PC-9 (cell line): Measurements from ENCODE around the gene GAB2.

Experiments
- EZH2 ChIP-seq: fragments of 200-600 bp; sonication (generic); IDR thresholded peaks from 2 replicates; pipeline ENCODE4 v1.8.0; 2017; ENCODE audit warnings: antibody characterized with exemption, low read depth
- TF ChIP-seq, protein P1 (sequence below): fragments of 200-600 bp; sonication (generic); conservative IDR thresholded peaks from 2 replicates; pipeline ENCODE4 v1.6.1; 2017; ENCODE audit warnings: mixed run types, antibody characterized with exemption, mild to moderate bottlenecking, moderate library complexity

DNA sequence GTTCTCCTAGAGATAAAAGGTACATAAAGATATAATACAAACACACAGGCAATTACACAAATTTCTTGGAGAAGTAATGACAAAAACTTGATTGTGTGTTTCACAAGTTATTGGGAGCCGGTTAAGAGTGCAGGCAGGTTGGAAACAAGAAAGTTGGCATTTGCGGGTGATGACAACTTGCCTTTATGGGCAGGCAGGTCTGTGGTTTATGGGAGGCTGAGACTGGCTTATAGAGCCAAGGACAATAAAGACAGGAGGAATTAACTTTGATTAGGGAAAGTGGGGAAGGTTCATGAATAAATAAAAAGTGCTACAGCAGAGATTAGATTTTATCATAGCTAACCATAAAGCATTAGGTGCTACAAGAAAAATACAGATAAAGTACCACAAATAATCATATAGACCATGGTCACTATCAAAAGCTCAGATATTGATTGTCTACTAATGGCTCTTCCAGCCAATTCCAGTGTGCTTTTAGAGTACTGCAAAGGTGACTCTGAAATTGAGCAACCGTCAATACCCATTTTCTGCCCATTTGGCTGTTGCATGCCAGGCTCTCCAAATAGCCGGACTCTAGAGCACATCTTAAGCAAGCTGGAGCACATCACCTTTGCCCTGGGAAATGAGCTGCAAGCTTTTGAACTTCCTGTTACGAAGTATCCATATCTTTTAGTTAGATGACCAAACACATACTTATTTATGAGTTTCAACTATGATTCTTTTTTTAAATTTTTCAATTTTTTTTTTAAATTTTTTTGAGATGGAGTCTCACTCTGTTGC, 33.9 kb upstream of the GAB2 start:
- TF ChIP-seq, protein P1, sequence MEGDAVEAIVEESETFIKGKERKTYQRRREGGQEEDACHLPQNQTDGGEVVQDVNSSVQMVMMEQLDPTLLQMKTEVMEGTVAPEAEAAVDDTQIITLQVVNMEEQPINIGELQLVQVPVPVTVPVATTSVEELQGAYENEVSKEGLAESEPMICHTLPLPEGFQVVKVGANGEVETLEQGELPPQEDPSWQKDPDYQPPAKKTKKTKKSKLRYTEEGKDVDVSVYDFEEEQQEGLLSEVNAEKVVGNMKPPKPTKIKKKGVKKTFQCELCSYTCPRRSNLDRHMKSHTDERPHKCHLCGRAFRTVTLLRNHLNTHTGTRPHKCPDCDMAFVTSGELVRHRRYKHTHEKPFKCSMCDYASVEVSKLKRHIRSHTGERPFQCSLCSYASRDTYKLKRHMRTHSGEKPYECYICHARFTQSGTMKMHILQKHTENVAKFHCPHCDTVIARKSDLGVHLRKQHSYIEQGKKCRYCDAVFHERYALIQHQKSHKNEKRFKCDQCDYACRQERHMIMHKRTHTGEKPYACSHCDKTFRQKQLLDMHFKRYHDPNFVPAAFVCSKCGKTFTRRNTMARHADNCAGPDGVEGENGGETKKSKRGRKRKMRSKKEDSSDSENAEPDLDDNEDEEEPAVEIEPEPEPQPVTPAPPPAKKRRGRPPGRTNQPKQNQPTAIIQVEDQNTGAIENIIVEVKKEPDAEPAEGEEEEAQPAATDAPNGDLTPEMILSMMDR, result no peak
- no peak for TF ChIP-seq EZH2
